ENCODE data around the gene RNF149. TPM values are rescaled to one million over a fixed set of nuclear protein-coding genes. Genes with fewer than 3 reads are reported as not detected.

Gene RNF149
- total RNA-seq, 4 donors from 2014 or later = 70.1 to 135 (median 77.7) TPM

- no peak for DNase-seq (ENCODE audit: low spot score in 2 of 2)
- TF ChIP-seq POLR2AphosphoS5 (IDR thresholded peaks at IDR 0.05) = no peak
- no peak for TF ChIP-seq POLR2A (IDR thresholded peaks at IDR 0.05)
- TF ChIP-seq EP300 (IDR thresholded peaks at IDR 0.05) = no peak
- TF ChIP-seq CTCF (IDR thresholded peaks at IDR 0.05) = no peak
- H3K4me1 ChIP-seq = peaks cover 33% of the 10 kb centered on the region
- no peak overlapping the region for H3K27ac ChIP-seq
- H3K36me3 ChIP-seq = peaks cover 28% of the 10 kb centered on the region
- H3K4me3 ChIP-seq = no peak overlapping the region
- H3K27me3 ChIP-seq = no peaks in the 10 kb centered on the region
- 91% methylated on average over 6 of the region's 6 CpGs for WGBS
- no peaks in the 10 kb centered on the region for H3K9me3 ChIP-seq
Observed at GRCh38 chr2:101294861-101295260, 13.6 kb downstream of the RNF149 start.

GRCh38 chr2:101293544-101293943, 15.0 kb downstream of the RNF149 start:
- Histone ChIP-seq H3K36me3 (peaks cover 32% of the 10 kb centered on the region), H3K4me1 (peaks cover 21% of the 10 kb centered on the region), H3K27ac (no peak overlapping the region), H3K27me3 (no peaks in the 10 kb centered on the region), H3K9me3 (no peaks in the 10 kb centered on the region), H3K4me3 (no peak overlapping the region)
- 95% methylated on average over 2 of the region's 2 CpGs for WGBS
- TF ChIP-seq POLR2A (IDR thresholded peaks at IDR 0.05) (no peak), CTCF (IDR thresholded peaks at IDR 0.05) (no peak), EP300 (IDR thresholded peaks at IDR 0.05) (no peak), POLR2AphosphoS5 (IDR thresholded peaks at IDR 0.05) (no peak)
- DNase-seq (ENCODE audit: low spot score in 2 of 2) = no peak

GRCh38 chr2:101291973-101292372, 16.5 kb downstream of the RNF149 start:
- WGBS = 96% methylated on average over 3 of the region's 3 CpGs

GRCh38 chr2:101290711-101291110, 17.8 kb downstream of the RNF149 start:
- H3K27ac ChIP-seq = no peak overlapping the region
- peaks cover 1% of the 10 kb centered on the region for H3K4me1 ChIP-seq
- no peak for TF ChIP-seq EP300 (IDR thresholded peaks at IDR 0.05)
- no peak for TF ChIP-seq POLR2A (IDR thresholded peaks at IDR 0.05)
- H3K4me3 ChIP-seq = no peak overlapping the region
- no peak for DNase-seq (ENCODE audit: low spot score in 2 of 2)
- H3K36me3 ChIP-seq = peaks cover 60% of the 10 kb centered on the region
- no peaks in the 10 kb centered on the region for H3K9me3 ChIP-seq
- no peaks in the 10 kb centered on the region for H3K27me3 ChIP-seq

More at GRCh38 chr2:101291973-101292372, 16.5 kb downstream of the RNF149 start:
- TF ChIP-seq CTCF (IDR thresholded peaks at IDR 0.05) (no peak), POLR2A (IDR thresholded peaks at IDR 0.05) (no peak), POLR2AphosphoS5 (IDR thresholded peaks at IDR 0.05) (no peak)
- Histone ChIP-seq H3K9me3 (no peaks in the 10 kb centered on the region), H3K4me1 (peaks cover 11% of the 10 kb centered on the region), H3K27me3 (no peaks in the 10 kb centered on the region), H3K4me3 (no peak overlapping the region), H3K27ac (no peak overlapping the region), H3K36me3 (peaks cover 47% of the 10 kb centered on the region)
- DNase-seq (ENCODE audit: low spot score in 2 of 2) = no peak

- Histone ChIP-seq H3K27ac (no peak overlapping the region), H3K27me3 (no peaks in the 10 kb centered on the region), H3K4me3 (no peak overlapping the region), H3K4me1 (no peaks in the 10 kb centered on the region), H3K36me3 (peaks cover 74% of the 10 kb centered on the region), H3K9me3 (no peaks in the 10 kb centered on the region)
- no peak for TF ChIP-seq POLR2AphosphoS5 (IDR thresholded peaks at IDR 0.05)
- TF ChIP-seq EP300 (IDR thresholded peaks at IDR 0.05) = no peak
- no peak for TF ChIP-seq POLR2A (IDR thresholded peaks at IDR 0.05)
- no peak for TF ChIP-seq CTCF (IDR thresholded peaks at IDR 0.05)
- WGBS = 98% methylated on average over 2 of the region's 2 CpGs
- no peak for DNase-seq (ENCODE audit: low spot score in 2 of 2)
Observed at GRCh38 chr2:101287303-101287702, 21.2 kb downstream of the RNF149 start.

- Histone ChIP-seq H3K9me3 (no peaks in the 10 kb centered on the region), H3K27me3 (no peaks in the 10 kb centered on the region), H3K4me1 (no peaks in the 10 kb centered on the region), H3K27ac (no peak overlapping the region), H3K4me3 (no peak overlapping the region), H3K36me3 (peaks cover 74% of the 10 kb centered on the region)
- WGBS = 98% methylated on average over 6 of the region's 6 CpGs
- TF ChIP-seq POLR2AphosphoS5 (IDR thresholded peaks at IDR 0.05) = no peak
- TF ChIP-seq CTCF (IDR thresholded peaks at IDR 0.05) = no peak
- no peak for TF ChIP-seq POLR2A (IDR thresholded peaks at IDR 0.05)
- no peak for TF ChIP-seq EP300 (IDR thresholded peaks at IDR 0.05)
- DNase-seq (ENCODE audit: low spot score in 2 of 2) = no peak
Observed at GRCh38 chr2:101286684-101287083, 21.8 kb downstream of the RNF149 start.
